Forelimb muscle (tissue), 1 donor: Measurements from ENCODE around the gene RAP1GDS1. TPM values are rescaled to one million over a fixed set of nuclear protein-coding genes. Genes with fewer than 3 reads are reported as not detected.
"Not testable (repeated sequence)": the region's sequence is repeated elsewhere in the genome, so short reads cannot be mapped to it uniquely, and the experiment has no call there.

Source experiments
- DNase-seq: peaks from one replicate; pipeline ENCODE4 v3.0.0-alpha.2; 2013; ENCODE audit warnings: low read depth
- polyA plus RNA-seq: library from polyadenylated mRNA; unstranded; fragments of 120-200 nt; gene quantifications from one replicate; pipeline ENCODE4 v1.2.1, GENCODE V29; 2013; ENCODE audit not compliant: insufficient read length

The RAP1GDS1 gene
- polyA plus RNA-seq, 1 donor = 21.5 TPM

DNA sequence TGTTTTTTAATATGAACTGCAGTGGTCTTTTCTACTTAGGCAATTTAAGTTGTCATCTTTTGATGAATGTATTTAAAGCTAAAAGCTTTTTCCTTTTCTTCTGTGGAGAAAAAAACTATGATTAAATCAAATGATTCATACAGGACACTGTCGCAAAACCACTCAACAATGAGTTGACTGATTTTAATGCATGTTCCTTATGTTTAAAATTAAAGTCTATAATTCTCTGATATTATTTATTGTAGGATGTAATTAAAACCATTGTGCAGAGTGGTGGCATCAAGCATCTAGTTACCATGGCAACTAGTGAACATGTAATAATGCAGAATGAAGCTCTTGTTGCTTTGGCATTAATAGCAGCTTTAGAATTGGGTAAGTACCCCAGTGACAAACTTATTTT, 172.5 kb downstream of the RAP1GDS1 start:
- DNase-seq = no peak

DNA sequence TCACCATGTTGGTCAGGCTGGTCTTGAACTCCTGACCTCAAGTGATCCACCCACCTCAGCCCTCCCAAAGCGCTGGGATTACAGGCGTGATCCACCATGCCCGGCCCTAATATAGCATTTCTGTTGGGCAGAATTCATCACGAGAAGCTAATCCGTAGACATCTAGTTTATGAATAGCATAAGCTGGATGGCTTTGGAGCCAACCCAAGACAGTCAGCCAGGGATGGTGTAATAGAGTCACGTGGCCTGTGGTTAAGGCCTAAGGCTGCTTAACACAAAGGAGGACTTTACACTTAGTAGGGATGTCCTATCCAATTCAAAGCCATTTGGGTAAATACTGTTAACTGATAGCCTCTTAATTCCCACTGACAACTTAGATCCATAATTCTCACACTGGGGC, 173.6 kb downstream of the RAP1GDS1 start:
- no peak for DNase-seq

GRCh38 chr4:98444371-98444770, 183.2 kb downstream of the RAP1GDS1 start:
- DNase-seq = no peak

DNA sequence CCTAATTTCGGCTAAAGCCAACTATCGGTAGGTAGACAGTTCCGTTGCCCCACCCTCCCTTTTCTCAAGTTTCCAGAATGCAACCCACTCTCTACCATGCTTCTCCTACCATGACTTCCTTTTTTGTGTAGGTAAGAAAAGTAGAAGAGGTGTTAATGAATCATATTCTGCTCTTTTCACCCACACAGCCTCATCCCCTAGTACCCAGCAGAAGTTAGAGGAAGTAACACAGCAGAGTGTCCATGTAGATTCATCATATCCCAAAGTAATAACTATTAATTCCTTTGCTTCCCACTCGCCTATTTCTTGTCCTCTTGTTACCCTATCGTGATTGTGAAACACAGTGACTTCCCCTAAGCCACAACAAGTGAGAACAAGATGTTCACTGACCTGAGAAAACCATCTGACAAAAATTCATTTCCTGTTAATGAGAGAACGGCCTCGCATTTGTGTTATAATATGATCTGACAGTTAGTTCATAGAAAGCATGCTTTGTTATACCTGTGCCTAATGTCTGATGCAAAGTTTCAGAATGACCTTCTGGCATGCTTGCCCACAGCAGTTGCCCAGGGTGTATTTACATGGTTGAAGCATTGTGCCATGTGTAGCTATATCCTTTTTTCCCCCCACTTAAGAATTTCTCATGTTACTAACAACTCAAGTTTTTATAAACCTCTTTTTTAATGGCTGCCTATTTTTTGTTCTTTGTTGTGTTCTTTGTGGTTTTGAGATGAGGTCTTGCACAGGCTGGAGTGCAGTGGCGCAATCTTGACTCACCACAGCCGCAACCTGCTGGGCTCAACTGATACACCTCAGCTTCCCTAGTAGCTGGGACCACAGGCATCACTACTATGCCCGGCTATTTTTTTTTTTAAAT, 185.6 kb downstream of the RAP1GDS1 start:
- no peak for DNase-seq

DNA sequence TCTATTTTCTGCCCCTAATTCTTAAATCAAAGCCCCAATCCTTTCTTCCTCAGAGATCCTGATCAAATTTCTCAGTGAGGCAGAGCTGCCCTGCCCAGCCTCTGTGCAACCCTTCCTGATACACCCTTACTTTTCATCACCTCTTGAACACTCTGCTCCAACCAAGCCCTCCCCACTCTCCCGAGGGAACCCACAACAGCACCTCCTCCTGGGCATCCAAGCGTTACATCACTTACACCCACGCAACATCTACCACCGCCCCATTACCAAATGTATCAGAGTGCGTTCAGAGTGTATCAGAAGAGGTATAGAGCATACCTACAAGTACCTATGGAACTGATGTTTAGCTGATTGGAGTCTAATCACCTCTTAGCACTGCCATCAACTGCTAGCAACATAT, 186.5 kb downstream of the RAP1GDS1 start:
- DNase-seq = no peak

DNA sequence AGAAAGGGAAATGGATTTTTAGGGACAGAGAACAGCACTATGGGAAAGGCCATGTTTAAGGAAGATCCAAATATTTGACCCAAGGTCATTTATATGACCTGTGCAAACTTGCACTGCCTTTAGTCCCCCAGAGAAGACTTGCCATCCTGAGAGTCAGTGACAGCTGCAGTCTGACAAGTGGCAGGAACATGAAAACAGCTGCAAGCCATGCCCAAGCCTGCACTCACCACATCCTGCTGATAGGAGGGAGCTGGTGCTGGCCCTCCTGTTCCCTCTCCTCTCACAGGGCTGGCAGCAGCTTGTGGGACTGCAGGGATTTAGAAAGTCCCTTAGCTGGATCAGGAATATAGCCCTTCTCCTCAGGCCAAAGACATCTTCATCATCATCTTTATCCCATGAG, 187.7 kb downstream of the RAP1GDS1 start:
- DNase-seq = no peak

GRCh38 chr4:98452091-98452490, 190.9 kb downstream of the RAP1GDS1 start:
- DNase-seq = no peak

- not testable (repeated sequence) for DNase-seq
Measured at GRCh38 chr4:98457422-98457821, 196.2 kb downstream of the RAP1GDS1 start.

- not testable (repeated sequence) for DNase-seq
Measured at GRCh38 chr4:98461121-98461865, 200.1 kb downstream of the RAP1GDS1 start.

GRCh38 chr4:98462487-98462886, 201.3 kb downstream of the RAP1GDS1 start:
- DNase-seq = no peak

DNA sequence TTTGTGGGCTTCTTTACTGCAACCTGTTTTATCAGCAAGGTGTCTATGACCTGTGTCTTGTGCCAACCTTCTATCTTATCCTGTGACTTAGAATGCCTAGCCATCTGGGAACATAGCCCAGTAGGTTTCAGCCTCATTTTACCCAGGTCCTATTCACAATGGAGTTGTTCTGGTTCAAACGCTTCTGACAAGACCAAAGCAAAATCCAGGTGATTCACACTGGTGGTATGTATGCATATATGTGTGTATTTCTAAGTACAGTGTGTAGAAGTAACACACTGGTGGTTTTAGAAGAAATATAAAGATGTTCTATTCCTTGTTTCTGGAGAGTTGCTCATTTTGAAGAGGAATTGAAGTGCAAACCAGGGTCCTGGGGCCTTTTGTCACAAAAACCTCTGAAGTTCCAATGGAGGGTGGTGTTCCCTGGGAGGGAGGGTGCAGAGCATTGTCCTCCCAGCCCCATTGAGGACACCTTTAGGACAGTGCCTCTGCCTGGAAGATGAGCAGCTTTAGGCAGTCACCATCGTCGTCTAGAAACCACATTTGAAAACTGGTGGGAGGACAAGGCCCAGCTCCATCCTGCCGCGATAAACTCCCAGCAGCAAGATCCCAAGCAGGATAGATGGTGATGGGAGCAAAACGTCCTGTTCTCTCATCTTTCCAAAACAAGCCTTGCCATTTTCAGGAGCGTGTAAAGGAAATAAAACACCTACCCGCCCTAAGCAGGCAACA, 205.8 kb downstream of the RAP1GDS1 start:
- DNase-seq = no peak

DNA sequence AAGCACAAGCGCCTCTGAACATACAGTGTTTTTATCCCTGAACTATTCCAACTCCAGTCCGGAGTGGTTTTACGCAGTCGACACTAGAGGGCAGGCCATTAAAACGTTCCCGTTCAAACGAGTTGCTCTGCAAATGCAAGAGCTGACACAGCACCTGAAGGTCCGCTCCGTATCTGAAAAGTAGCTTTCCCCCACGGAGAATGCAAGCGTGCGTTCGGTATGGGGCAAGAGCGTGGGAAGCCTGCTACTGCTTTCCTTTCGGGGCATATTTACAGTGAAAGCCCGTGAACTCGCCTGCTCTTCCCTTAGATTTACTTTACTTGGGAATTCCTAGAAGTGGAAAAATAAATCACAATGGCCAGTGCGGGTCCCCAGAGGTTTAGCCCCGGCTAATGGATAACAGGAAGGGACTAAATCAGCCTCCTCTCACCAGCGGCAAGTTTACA, 206.5 kb downstream of the RAP1GDS1 start:
- DNase-seq = peak; percentile 78

- peak; percentile 6 for DNase-seq
Measured at GRCh38 chr4:98468709-98469108, 207.5 kb downstream of the RAP1GDS1 start.

DNA sequence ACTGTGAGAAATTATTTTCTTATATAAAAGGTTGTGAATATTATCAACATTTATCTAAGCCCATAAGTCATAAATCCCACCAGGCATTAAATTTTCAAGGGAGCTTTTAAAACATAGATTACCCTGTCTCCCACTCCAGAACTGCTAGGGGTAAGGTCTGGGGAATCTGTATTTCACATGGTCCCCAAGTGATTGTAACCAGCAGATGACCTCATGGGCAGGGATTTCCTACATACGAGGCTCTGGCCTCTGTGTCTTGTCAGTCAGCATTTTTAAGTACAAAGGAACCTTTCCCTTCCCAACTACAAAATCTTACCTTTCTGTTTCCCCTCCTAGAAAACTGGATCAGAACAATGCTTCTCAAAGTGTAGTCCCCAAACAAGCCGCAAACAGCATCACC, 208.6 kb downstream of the RAP1GDS1 start:
- no peak for DNase-seq

DNA sequence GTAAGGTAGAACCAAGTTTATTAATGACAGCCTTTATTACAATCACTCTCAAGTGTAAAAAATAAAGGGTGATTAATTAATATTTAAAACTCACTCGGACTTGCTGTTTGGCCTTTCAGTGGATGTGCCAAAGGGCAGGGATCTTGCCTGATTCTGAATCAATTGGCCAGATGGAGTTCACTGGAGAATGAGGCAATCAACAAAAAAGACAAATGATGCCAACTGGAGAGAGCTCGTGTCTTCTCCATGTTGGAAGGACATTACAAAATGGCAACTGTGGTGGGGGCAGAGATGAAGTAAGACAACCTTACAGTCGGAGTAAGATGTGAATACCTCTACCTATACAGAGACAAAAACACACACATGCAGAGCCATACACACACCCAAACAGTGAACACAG, 209.2 kb downstream of the RAP1GDS1 start:
- DNase-seq = no peak

DNA sequence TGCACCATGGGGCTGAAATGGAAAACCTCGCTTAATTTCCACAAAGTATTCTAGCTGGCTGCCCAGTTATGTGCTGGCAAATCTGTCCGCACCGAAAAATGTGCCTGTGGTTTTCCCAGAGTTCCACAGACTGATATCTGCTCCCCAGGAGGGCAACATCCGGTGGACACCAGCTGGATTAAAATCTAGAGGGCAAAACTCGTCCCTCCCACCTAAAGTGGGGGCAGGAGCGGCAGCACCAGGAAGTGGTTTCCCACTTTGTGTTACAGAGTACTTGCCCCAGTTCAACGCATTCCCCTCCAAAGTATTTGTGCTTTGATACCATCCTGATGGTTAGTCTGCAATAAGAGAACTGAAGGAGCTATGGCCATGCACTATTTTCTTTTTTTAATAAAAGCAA, 209.6 kb downstream of the RAP1GDS1 start:
- no peak for DNase-seq

DNA sequence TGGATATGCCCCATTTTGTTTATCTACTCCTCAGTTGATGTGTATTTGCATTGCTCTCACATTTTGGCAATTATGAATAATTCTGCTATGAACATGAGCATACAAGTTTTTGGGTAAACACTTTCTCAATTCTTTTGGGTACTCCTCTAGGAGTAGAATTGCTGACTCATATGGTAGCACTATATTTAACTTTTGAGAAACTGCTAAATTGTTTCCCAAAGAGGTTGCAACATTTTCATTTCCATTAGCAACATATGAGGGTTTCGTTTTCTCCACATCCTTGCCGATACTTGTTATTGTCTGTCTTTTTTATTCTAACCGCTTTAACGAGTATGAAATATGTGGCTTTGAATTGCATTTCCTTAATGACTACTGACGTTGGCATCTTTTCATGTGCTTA, 211.9 kb downstream of the RAP1GDS1 start:
- DNase-seq = no peak

DNA sequence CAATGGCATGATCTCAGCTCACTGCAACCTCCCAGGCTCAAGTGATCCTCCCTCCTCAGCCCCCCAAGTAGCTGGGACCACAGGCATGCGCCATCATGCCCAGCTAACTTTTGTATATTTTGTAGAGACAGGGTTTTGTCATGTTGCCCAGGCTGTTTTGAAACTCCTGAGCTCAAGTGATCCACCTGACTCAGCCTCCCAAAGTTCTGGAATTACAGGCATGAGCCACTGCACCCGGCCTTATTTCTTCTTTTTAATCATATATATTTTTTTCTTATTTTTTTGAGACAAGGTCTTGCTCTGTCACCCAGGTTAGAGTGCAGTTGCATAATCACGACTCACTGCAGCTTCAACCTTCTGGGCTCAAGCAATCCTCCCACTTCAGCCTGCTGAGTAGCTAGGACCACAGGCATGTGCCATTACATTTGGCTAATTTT, 213.2 kb downstream of the RAP1GDS1 start:
- no peak for DNase-seq

- no peak for DNase-seq
Measured at GRCh38 chr4:98476891-98477290, 215.7 kb downstream of the RAP1GDS1 start.

- DNase-seq = not testable (repeated sequence)
Measured at GRCh38 chr4:98479590-98479989, 218.4 kb downstream of the RAP1GDS1 start.

GRCh38 chr4:98480535-98480934, 219.4 kb downstream of the RAP1GDS1 start:
- DNase-seq = no peak

DNA sequence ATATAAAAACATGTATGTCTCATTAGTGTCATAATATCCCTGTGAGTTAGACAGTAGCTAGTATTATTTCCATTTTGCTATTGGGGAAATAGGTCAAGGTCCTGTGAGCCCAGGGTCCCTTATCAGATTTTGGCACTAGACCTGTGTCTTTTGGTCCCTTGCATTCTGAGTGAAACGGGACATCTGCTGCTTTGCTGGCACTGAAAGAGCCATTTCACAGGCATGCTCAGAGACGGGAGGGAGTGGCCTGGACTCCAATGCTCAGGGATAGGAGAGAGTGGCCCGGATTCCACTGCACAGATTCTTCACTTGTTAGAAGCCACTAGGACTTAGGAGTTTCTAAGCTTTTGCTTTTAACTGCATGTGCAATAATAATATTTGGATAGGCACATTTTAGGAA, 220.0 kb downstream of the RAP1GDS1 start:
- DNase-seq = no peak
